Measurements from ENCODE around the gene ABCC11. TPM values are rescaled to one million over a fixed set of nuclear protein-coding genes. Genes with fewer than 3 reads are reported as not detected.

ABCC11 gene
- total and polyA plus RNA-seq, 2 experiments from 2014 or later = 0.10 TPM; not detected in 1

DNA sequence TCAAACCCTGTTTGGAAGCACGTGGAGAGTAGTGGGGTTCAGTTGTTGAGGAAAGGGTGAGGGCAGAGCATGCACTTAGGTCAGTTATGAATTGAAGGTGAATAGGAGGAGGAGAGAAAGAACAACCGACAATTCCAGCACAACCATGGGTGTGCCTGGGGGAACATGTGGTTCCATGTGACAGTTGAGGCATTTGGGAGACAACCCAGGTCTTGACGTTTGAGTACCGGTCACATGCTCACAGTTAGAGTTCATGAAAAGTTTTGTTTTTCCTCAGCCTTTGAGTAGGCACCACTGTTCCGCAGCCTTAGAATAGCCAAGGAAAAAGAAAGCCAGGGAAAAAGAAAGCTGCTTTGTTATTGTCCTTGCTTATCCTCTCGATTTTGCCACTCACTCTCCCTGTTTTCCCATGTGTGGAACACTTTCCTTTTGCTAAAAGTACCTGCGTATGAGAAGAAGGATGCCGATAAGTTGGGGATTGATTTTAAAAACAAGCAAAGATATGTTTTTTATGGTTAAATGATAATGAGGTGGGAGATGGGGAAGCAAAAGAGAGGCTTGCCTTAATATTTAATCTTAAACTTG is 25.6 kb upstream of the ABCC11 start:
- Histone ChIP-seq H3K79me2 (replicated peaks; ENCODE audit: insufficient read depth) (no peaks in the 10 kb centered on the region), H3K4me3 (no peak overlapping the region), H3K27me3 (ENCODE audit: insufficient read depth) (no peaks in the 10 kb centered on the region), H3K27ac (ENCODE audit: low read depth) (no peak overlapping the region), H2AFZ (no peak overlapping the region), H3F3A (replicated peaks; ENCODE audit: low read depth) (no peaks in the 10 kb centered on the region), H4K20me1 (replicated peaks; ENCODE audit: insufficient read depth) (no peaks in the 10 kb centered on the region; the same call in 1 of the 2 replicates), H3K9me2 (ENCODE audit: insufficient read depth) (no peaks in the 10 kb centered on the region), H3K4me2 (no peak overlapping the region), H3K4me1 (ENCODE audit: insufficient read depth) (peaks cover 19% of the 10 kb centered on the region), H3K36me3 (ENCODE audit: insufficient read depth) (no peaks in the 10 kb centered on the region)
- Mint-ChIP-seq H3K27me3 (ENCODE audit: insufficient read depth, low read depth, poor library complexity) (peaks cover 2% of the 10 kb centered on the region), H3K4me1 (peaks cover 20% of the 10 kb centered on the region), H3K27ac (no peak overlapping the region), H3K4me3 (no peak overlapping the region), H3K9me3 (no peaks in the 10 kb centered on the region), H3K36me3 (ENCODE audit: low read depth) (peaks cover 5% of the 10 kb centered on the region; the same call in 1 of the 3 replicates)
- TF ChIP-seq, protein P1, sequence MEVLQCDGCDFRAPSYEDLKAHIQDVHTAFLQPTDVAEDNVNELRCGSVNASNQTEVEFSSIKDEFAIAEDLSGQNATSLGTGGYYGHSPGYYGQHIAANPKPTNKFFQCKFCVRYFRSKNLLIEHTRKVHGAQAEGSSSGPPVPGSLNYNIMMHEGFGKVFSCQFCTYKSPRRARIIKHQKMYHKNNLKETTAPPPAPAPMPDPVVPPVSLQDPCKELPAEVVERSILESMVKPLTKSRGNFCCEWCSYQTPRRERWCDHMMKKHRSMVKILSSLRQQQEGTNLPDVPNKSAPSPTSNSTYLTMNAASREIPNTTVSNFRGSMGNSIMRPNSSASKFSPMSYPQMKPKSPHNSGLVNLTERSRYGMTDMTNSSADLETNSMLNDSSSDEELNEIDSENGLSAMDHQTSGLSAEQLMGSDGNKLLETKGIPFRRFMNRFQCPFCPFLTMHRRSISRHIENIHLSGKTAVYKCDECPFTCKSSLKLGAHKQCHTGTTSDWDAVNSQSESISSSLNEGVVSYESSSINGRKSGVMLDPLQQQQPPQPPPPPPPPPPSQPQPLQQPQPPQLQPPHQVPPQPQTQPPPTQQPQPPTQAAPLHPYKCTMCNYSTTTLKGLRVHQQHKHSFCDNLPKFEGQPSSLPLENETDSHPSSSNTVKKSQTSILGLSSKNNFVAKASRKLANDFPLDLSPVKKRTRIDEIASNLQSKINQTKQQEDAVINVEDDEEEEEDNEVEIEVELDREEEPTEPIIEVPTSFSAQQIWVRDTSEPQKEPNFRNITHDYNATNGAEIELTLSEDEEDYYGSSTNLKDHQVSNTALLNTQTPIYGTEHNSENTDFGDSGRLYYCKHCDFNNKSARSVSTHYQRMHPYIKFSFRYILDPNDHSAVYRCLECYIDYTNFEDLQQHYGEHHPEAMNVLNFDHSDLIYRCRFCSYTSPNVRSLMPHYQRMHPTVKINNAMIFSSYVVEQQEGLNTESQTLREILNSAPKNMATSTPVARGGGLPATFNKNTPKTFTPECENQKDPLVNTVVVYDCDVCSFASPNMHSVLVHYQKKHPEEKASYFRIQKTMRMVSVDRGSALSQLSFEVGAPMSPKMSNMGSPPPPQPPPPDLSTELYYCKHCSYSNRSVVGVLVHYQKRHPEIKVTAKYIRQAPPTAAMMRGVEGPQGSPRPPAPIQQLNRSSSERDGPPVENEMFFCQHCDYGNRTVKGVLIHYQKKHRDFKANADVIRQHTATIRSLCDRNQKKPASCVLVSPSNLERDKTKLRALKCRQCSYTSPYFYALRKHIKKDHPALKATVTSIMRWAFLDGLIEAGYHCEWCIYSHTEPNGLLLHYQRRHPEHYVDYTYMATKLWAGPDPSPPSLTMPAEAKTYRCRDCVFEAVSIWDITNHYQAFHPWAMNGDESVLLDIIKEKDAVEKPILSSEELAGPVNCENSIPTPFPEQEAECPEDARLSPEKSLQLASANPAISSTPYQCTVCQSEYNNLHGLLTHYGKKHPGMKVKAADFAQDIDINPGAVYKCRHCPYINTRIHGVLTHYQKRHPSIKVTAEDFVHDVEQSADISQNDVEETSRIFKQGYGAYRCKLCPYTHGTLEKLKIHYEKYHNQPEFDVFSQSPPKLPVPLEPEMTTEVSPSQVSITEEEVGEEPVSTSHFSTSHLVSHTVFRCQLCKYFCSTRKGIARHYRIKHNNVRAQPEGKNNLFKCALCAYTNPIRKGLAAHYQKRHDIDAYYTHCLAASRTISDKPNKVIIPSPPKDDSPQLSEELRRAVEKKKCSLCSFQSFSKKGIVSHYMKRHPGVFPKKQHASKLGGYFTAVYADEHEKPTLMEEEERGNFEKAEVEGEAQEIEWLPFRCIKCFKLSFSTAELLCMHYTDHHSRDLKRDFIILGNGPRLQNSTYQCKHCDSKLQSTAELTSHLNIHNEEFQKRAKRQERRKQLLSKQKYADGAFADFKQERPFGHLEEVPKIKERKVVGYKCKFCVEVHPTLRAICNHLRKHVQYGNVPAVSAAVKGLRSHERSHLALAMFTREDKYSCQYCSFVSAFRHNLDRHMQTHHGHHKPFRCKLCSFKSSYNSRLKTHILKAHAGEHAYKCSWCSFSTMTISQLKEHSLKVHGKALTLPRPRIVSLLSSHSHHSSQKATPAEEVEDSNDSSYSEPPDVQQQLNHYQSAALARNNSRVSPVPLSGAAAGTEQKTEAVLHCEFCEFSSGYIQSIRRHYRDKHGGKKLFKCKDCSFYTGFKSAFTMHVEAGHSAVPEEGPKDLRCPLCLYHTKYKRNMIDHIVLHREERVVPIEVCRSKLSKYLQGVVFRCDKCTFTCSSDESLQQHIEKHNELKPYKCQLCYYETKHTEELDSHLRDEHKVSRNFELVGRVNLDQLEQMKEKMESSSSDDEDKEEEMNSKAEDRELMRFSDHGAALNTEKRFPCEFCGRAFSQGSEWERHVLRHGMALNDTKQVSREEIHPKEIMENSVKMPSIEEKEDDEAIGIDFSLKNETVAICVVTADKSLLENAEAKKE (CRISPR knock-in tag; IDR thresholded peaks at IDR 0.05) = no peak
- TF ChIP-seq EZH2phosphoT487 (IDR thresholded peaks at IDR 0.05; ENCODE audit: unreplicated experiment) (no peak), POLR2AphosphoS5 (IDR thresholded peaks at IDR 0.05; ENCODE audit: low read depth) (no peak), CREB1 (CRISPR knock-in tag; IDR thresholded peaks at IDR 0.05; ENCODE audit: low read depth) (no peak), ZNF331 (CRISPR knock-in tag; IDR thresholded peaks at IDR 0.05; ENCODE audit: low read depth) (no peak), JUNB (IDR thresholded peaks at IDR 0.05; ENCODE audit: unreplicated experiment) (no peak), ZNF114 (CRISPR knock-in tag; IDR thresholded peaks at IDR 0.05) (no peak), REST (IDR thresholded peaks at IDR 0.05; ENCODE audit: unreplicated experiment) (no peak)
- TF ChIP-seq, protein P2, sequence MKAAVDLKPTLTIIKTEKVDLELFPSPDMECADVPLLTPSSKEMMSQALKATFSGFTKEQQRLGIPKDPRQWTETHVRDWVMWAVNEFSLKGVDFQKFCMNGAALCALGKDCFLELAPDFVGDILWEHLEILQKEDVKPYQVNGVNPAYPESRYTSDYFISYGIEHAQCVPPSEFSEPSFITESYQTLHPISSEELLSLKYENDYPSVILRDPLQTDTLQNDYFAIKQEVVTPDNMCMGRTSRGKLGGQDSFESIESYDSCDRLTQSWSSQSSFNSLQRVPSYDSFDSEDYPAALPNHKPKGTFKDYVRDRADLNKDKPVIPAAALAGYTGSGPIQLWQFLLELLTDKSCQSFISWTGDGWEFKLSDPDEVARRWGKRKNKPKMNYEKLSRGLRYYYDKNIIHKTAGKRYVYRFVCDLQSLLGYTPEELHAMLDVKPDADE (IDR thresholded peaks at IDR 0.05) = no peak
- DNase-seq (ENCODE audit: low spot score) = no peak
- no peak for ATAC-seq
